HepG2 (cell line): ENCODE measurements around the gene ZFYVE26. TPM values are rescaled to one million over a fixed set of nuclear protein-coding genes. Genes with fewer than 3 reads are reported as not detected.

Experiments
- ARID2 ChIP-seq: sonication (generic); formaldehyde crosslinking; IDR thresholded peaks from 2 replicates; pipeline ENCODE4 v1.8.1; 2022; ENCODE audit warnings: mild to moderate bottlenecking, missing genetic modification reagents, borderline replicate concordance
- CREB1 ChIP-seq, 2 experiments: fragments of 450-650 bp in 1 of 2; IDR thresholded peaks; 2 replicates each; pipeline ENCODE4 v1.6.1; 2016 to 2017; ENCODE audit warnings: control low read depth in 1 of 2, mild to moderate bottlenecking in 1 of 2, missing compliant biosample characterization in 1 of 2, missing genetic modification characterization in 1 of 2
- IRF2 ChIP-seq: IDR thresholded peaks from 2 replicates; pipeline ENCODE4 v1.6.1; 2018; ENCODE audit warnings: missing genetic modification reagents, missing compliant biosample characterization
- MZF1 ChIP-seq: sonication (generic); formaldehyde crosslinking; IDR thresholded peaks from 2 replicates; pipeline ENCODE4 v1.8.1; 2023; ENCODE audit warnings: mild to moderate bottlenecking, missing genetic modification reagents, borderline replicate concordance
- NFYB ChIP-seq: sonication (generic); formaldehyde crosslinking; IDR thresholded peaks from 2 replicates; pipeline ENCODE4 v1.4.0; 2020; ENCODE audit warnings: missing genetic modification reagents
- NR2F6 ChIP-seq, 2 experiments: IDR thresholded peaks; 2 replicates each; pipeline ENCODE4 v1.6.1; 2016; ENCODE audit warnings: antibody characterized with exemption in 1 of 2, mild to moderate bottlenecking in 1 of 2
- NRL ChIP-seq: sonication (generic); formaldehyde crosslinking; IDR thresholded peaks from 2 replicates; pipeline ENCODE4 v1.5.0; 2020; ENCODE audit warnings: missing genetic modification reagents, mild to moderate bottlenecking, moderate library complexity, borderline replicate concordance
- PAWR ChIP-seq: sonication (generic); formaldehyde crosslinking; IDR thresholded peaks from 2 replicates; pipeline ENCODE4 v1.4.0; 2020; ENCODE audit warnings: missing genetic modification reagents, mild to moderate bottlenecking, borderline replicate concordance
- PPARG ChIP-seq: conservative IDR thresholded peaks from 2 replicates; pipeline ENCODE4 v1.6.1; 2016; ENCODE audit warnings: missing biosample characterization, missing genetic modification reagents
- RAD21 ChIP-seq: fragments of 450-650 bp; formaldehyde crosslinking; IDR thresholded peaks from 2 replicates; pipeline ENCODE4 v1.5.0; 2020; ENCODE audit warnings: mild to moderate bottlenecking
- RBAK ChIP-seq: sonication (generic); formaldehyde crosslinking; IDR thresholded peaks from 2 replicates; pipeline ENCODE4 v1.5.1; 2020; ENCODE audit warnings: mild to moderate bottlenecking, missing genetic modification reagents
- RXRA ChIP-seq: sonication (generic); formaldehyde crosslinking; IDR thresholded peaks from 2 replicates; pipeline ENCODE4 v1.5.1; 2020; ENCODE audit warnings: missing genetic modification reagents
- TAF1 ChIP-seq: sonication (generic); formaldehyde crosslinking; IDR thresholded peaks from 2 replicates; pipeline ENCODE4 v1.4.0; 2020; ENCODE audit warnings: missing genetic modification reagents
- ZNF33B ChIP-seq: sonication (generic); formaldehyde crosslinking; IDR thresholded peaks from 2 replicates; pipeline ENCODE4 v1.5.1; 2020; ENCODE audit warnings: mild to moderate bottlenecking, missing genetic modification reagents
- ZNF446 ChIP-seq: sonication (generic); formaldehyde crosslinking; IDR thresholded peaks from 2 replicates; pipeline ENCODE4 v1.5.0; 2020; ENCODE audit warnings: mild to moderate bottlenecking, missing genetic modification reagents
- ZNF780A ChIP-seq: sonication (generic); formaldehyde crosslinking; IDR thresholded peaks from 2 replicates; pipeline ENCODE4 v1.8.0; 2022; ENCODE audit warnings: mild to moderate bottlenecking, missing genetic modification reagents, moderate library complexity
- polyA plus RNA-seq, 8 experiments: library from polyadenylated mRNA; depleted of rRNA in 3 of 8; stranded (reverse) in 7 of 8; unstranded in 1 of 8; fragments of >200 nt; fragmentation: Illumina TruSeq in 4 of 8; extraction: Trizol in 4 of 8; gene quantifications; 2 replicates each; pipeline versions ENCODE4 v1.2.1 to v1.2.3, GENCODE V29; 2011 to 2016; ENCODE audit warnings: low read depth in 4 of 8, missing spikeins in 1 of 8, mixed read lengths in 1 of 8; ENCODE audit not compliant: insufficient read depth in 1 of 8
- total RNA-seq, 5 experiments: library from RNA; depleted of rRNA; stranded (reverse); fragments of >200 nt; fragmentation: Illumina TruSeq; extraction: Trizol; gene quantifications; 2 replicates each; pipeline ENCODE4 v1.2.3, GENCODE V29; 2016; ENCODE audit warnings: low read depth in 1 of 5
- TF ChIP-seq, protein P1 (sequence below): sonication (generic); formaldehyde crosslinking; IDR thresholded peaks from 2 replicates; pipeline ENCODE4 v1.4.0; 2020; ENCODE audit warnings: missing genetic modification reagents, borderline replicate concordance
- TF ChIP-seq, protein P2 (sequence below): sonication (generic); formaldehyde crosslinking; IDR thresholded peaks from 2 replicates; pipeline ENCODE4 v1.4.0; 2020; ENCODE audit warnings: missing genetic modification reagents
- TF ChIP-seq, protein P3 (sequence below): sonication (generic); formaldehyde crosslinking; IDR thresholded peaks from 2 replicates; pipeline ENCODE4 v1.8.0; 2022; ENCODE audit warnings: mild to moderate bottlenecking, missing genetic modification reagents, borderline replicate concordance

Gene ZFYVE26
- total and polyA plus RNA-seq, 2 of the 13 experiments (the other 11 are each of a cell fraction or from before 2014, with no cell fraction given), result 13.6 to 16.4 TPM

DNA sequence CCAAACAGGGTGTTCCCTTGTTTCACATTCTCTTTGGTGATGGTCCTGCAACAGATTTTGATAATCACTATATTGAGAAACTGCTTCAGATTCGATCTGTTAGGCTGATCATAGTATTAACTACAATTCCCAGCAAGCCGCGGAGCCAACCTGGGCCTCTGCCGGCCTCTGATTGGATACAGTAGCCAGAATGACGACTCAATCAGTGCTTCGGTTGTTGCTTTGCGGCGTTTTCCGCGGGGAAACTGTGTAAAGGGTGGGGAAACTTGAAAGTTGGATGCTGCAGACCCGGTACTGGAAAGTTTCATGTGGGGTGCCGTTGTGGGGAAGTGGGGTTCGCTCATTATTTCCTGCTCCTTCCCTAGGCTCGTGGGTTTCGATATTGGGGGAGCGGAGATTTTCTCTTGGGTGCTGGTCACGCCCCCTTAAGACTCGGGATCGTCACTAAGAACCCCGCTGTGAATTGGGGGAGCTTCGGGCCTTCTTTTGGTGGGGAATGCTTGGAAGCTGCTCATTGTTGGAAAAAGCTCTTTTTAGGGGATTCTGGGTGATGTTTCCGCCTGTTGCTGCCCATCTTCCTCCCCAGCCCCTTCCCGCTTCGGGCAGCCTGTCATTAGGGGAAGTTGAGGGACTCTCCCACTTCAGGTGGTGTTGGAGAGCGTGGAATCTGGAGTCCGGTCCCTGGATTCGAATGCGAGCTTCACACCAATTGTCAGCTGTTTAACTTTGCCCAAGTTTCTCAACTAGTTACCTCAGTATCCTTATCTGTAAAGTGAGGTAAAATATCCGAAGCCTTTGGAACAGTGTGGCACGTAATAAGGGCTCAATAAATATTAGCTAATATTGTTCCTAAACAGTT is 3.4 kb upstream of the ZFYVE26 start, which contains the start of gene RAD51B (continued):
- TF ChIP-seq TAF1 (CRISPR knock-in tag) (peak; percentile 35; the same call in 1 of the 2 replicates), PPARG (CRISPR knock-in tag) (peak; percentile 68), NFYB (peak; percentile 98), ZNF446 (CRISPR knock-in tag) (no peak), CREB1 (IDR thresholded peaks at IDR 0.05) (peak; percentile 48; the same call in 1 of the 2 replicates), CREB1 (CRISPR knock-in tag; IDR thresholded peaks at IDR 0.05) (peak; percentile 87), RAD21 (CRISPR knock-in tag) (no peak), IRF2 (CRISPR knock-in tag) (0 out of 2 replicates have a peak, but pooled peaks have one; percentile 64), MZF1 (CRISPR knock-in tag) (no peak), NRL (CRISPR knock-in tag) (no peak), PAWR (no peak), RXRA (CRISPR knock-in tag) (no peak), ZNF33B (CRISPR knock-in tag) (no peak), NR2F6 (IDR thresholded peaks at IDR 0.05) (no peak), NR2F6 (CRISPR knock-in tag; IDR thresholded peaks at IDR 0.05) (no peak), ARID2 (CRISPR knock-in tag) (no peak), RBAK (no peak), ZNF780A (CRISPR knock-in tag) (no peak)
- TF ChIP-seq, protein P1, sequence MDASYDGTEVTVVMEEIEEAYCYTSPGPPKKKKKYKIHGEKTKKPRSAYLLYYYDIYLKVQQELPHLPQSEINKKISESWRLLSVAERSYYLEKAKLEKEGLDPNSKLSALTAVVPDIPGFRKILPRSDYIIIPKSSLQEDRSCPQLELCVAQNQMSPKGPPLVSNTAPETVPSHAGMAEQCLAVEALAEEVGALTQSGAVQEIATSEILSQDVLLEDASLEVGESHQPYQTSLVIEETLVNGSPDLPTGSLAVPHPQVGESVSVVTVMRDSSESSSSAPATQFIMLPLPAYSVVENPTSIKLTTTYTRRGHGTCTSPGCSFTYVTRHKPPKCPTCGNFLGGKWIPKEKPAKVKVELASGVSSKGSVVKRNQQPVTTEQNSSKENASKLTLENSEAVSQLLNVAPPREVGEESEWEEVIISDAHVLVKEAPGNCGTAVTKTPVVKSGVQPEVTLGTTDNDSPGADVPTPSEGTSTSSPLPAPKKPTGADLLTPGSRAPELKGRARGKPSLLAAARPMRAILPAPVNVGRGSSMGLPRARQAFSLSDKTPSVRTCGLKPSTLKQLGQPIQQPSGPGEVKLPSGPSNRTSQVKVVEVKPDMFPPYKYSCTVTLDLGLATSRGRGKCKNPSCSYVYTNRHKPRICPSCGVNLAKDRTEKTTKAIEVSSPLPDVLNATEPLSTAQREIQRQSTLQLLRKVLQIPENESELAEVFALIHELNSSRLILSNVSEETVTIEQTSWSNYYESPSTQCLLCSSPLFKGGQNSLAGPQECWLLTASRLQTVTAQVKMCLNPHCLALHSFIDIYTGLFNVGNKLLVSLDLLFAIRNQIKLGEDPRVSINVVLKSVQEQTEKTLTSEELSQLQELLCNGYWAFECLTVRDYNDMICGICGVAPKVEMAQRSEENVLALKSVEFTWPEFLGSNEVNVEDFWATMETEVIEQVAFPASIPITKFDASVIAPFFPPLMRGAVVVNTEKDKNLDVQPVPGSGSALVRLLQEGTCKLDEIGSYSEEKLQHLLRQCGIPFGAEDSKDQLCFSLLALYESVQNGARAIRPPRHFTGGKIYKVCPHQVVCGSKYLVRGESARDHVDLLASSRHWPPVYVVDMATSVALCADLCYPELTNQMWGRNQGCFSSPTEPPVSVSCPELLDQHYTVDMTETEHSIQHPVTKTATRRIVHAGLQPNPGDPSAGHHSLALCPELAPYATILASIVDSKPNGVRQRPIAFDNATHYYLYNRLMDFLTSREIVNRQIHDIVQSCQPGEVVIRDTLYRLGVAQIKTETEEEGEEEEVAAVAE (CRISPR knock-in tag), result peak; percentile 100
- TF ChIP-seq, protein P2, sequence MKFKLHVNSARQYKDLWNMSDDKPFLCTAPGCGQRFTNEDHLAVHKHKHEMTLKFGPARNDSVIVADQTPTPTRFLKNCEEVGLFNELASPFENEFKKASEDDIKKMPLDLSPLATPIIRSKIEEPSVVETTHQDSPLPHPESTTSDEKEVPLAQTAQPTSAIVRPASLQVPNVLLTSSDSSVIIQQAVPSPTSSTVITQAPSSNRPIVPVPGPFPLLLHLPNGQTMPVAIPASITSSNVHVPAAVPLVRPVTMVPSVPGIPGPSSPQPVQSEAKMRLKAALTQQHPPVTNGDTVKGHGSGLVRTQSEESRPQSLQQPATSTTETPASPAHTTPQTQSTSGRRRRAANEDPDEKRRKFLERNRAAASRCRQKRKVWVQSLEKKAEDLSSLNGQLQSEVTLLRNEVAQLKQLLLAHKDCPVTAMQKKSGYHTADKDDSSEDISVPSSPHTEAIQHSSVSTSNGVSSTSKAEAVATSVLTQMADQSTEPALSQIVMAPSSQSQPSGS, result peak; percentile 40; the same call in 1 of the 2 replicates
- TF ChIP-seq, protein P3, sequence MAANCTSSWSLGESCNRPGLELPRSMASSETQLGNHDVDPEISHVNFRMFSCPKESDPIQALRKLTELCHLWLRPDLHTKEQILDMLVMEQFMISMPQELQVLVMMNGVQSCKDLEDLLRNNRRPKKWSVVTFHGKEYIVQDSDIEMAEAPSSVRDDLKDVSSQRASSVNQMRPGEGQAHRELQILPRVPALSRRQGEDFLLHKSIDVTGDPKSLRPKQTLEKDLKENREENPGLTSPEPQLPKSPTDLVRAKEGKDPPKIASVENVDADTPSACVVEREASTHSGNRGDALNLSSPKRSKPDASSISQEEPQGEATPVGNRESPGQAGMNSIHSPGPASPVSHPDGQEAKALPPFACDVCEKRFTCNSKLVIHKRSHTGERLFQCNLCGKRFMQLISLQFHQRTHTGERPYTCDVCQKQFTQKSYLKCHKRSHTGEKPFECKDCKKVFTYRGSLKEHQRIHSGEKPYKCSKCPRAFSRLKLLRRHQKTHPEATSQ, result no peak
